ENCODE measurements around the gene KDM5C. TPM values are rescaled to one million over a fixed set of nuclear protein-coding genes. Genes with fewer than 3 reads are reported as not detected.
A peak's percentile ranks its signal among the peaks of the same experiment; 100 is the strongest.

KDM5C gene
- total and polyA plus RNA-seq, 9 of the 15 experiments (the other 6 are each of a cell fraction or from before 2014, with no cell fraction given), result 0.62 to 136 (median 52.4) TPM

GRCh38 chrX:53250556-53250955 is 25.5 kb upstream of the KDM5C start:
- H3K4me2 ChIP-seq (ENCODE audit: insufficient read depth, low read length), result no peak overlapping the region
- no peak overlapping the region for H2AFZ ChIP-seq (ENCODE audit: low read depth, low read length)
- no peak for ATAC-seq
- in situ Hi-C loops (cut with MboI), result no loop called here
- intact Hi-C loops (cut with micrococcal nuclease), result no loop called here
- H3K9ac ChIP-seq (ENCODE audit: insufficient read depth in 1 of 2, low read depth in 2 of 2, low read length in 2 of 2), result peak overlapping the region in 1 of 2 experiments; percentile 23; a peak in 1 of 4 replicates
- TF ChIP-seq POLR2G (IDR thresholded peaks at IDR 0.05; ENCODE audit: low read depth, low read length) (peak; percentile 57; the same call in 1 of the 2 replicates), TCF7 (IDR thresholded peaks at IDR 0.05; ENCODE audit: borderline replicate concordance) (no peak), ZNF639 (CRISPR knock-in tag; conservative IDR thresholded peaks at IDR 0.05 in 1 of 2, IDR thresholded peaks at IDR 0.05 in 1 of 2) (no peak), HOXB6 (CRISPR knock-in tag; IDR thresholded peaks at IDR 0.05; ENCODE audit: borderline replicate concordance) (no peak), RBFOX2 (IDR thresholded peaks at IDR 0.05; ENCODE audit: low read depth, low read length) (peak; percentile 23; the same call in 1 of the 2 replicates)
- H4K20me1 ChIP-seq (replicated peaks; ENCODE audit: control insufficient read depth, insufficient read depth, low read length), result no peaks in the 10 kb centered on the region
- no peak overlapping the region for H3K27ac ChIP-seq (ENCODE audit: extremely low read depth, low read depth, low read length)
- no TSS peak for BruUV-seq (replicated peaks)
- ChIA-PET POLR2A (interaction anchor here (0.6 to 2.2 kb wide), 3 partner anchors 11 to 126 kb away, joined by 3 to 6 read pairs (median 4); no protein-coding TSS in a partner anchor), CTCF (ENCODE audit: low intra/inter-chr PET ratio) (no interaction called here)
- no peaks in the 10 kb centered on the region for H3K9me1 ChIP-seq (ENCODE audit: control insufficient read depth, insufficient read depth, low read length)
- WGBS (ENCODE audit: insufficient coverage, low coverage, missing lambda C conversion rate), result 93% methylated on average over 10 of the region's 19 CpGs
- DNase-seq (ENCODE audit: extremely low read depth in 1 of 4, low spot score in 3 of 4), result no peak
- no peaks in the 10 kb centered on the region for H3K27me3 ChIP-seq (ENCODE audit: control insufficient read depth in 2 of 2, insufficient read depth in 2 of 2, low read length in 2 of 2)
- peaks cover 15 to 22% of the 10 kb centered on the region in 2 experiments; a peak in 4 of 5 replicates for H3K4me1 ChIP-seq (replicated peaks in 1 of 2; ENCODE audit: control insufficient read depth in 2 of 2, insufficient read depth in 2 of 2, low read length in 2 of 2)
- peaks cover 62% of the 10 kb centered on the region; the same call in 2 of the 3 replicates for H3K36me3 ChIP-seq (ENCODE audit: control insufficient read depth, insufficient read depth, low read length)
- 0 out of 2 replicates have a peak, but pooled peaks cover 3% of the 10 kb centered on the region for H3K9me3 ChIP-seq (replicated peaks; ENCODE audit: control insufficient read depth, insufficient read depth, low read depth, low read length)
- no peak for FAIRE-seq
- H3K4me3 ChIP-seq, result no peak overlapping the region
- H3K79me2 ChIP-seq (ENCODE audit: control insufficient read depth, insufficient read depth, low read length), result peaks cover 42% of the 10 kb centered on the region
